ENCODE measurements around the gene ASB8.
A peak's percentile ranks its signal among the peaks of the same experiment; 100 is the strongest.
"Not testable (repeated sequence)": the region's sequence is repeated elsewhere in the genome, so short reads cannot be mapped to it uniquely, and the experiment has no call there.

Gene ASB8

GRCh38 chr12:48182631-48183030 is 25.3 kb upstream of the ASB8 start:
- DNase-seq, result no peak

GRCh38 chr12:48180857-48181495 is 23.7 kb upstream of the ASB8 start:
- DNase-seq, result no peak

DNA sequence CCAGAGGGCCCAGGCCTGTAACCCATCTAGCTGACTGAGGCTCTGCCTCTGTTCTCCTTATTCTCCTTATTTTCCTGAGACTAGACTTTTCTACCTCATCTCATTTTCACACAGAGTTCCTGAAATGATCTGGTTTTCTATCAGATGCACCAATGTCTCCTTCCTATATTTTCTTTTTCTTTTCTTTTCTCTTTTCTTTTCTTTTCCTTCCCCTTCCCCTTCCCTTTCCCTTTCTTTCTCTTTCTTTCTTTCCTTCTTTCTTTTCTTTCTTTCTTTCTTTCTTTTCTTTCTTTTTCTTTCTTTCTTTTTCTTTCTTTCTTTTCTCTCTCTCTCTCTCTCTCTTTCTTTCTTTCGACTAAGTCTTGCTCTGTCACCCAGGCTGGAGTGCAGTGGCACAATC is 23.1 kb upstream of the ASB8 start:
- DNase-seq, result no peak

- no peak for DNase-seq
Measured at GRCh38 chr12:48179466-48179865, 22.2 kb upstream of the ASB8 start.

DNA sequence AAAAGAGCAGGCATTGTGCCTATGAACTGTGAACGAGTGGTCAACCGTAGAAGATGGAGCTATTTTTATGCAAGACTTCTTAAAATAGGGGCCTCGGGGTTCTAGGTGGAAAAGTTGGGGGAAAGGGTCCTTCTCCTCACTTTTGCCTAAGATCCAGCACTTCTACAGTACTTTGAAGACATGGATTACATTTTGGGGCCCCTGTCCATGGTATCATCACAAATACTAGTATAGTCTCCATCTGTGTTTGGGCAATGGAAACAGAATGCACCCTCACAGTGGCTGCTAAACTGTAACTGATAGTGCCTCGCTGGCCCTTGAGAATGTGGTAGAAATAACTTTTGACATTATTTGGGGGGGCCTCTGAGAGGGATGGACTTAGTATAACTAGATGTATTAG is 20.7 kb upstream of the ASB8 start:
- DNase-seq, result no peak

DNA sequence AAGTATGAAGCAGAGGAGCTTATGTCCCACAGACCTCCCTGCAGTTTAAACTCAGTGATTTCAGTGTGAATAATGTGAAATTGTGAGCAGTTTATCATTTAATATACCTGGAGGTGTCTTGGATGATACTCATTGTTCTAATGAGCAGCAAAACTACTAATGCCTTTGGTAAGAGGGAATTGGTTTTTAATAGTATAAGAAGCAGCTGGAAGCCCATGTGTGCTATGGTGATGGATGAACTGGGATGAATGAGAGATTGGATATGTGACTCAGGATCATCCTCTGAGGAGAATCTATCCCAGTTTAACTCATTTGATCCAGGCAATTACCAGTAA is 19.1 kb upstream of the ASB8 start:
- no peak for DNase-seq

GRCh38 chr12:48175613-48176416 is 18.5 kb upstream of the ASB8 start:
- DNase-seq, result no peak

DNA sequence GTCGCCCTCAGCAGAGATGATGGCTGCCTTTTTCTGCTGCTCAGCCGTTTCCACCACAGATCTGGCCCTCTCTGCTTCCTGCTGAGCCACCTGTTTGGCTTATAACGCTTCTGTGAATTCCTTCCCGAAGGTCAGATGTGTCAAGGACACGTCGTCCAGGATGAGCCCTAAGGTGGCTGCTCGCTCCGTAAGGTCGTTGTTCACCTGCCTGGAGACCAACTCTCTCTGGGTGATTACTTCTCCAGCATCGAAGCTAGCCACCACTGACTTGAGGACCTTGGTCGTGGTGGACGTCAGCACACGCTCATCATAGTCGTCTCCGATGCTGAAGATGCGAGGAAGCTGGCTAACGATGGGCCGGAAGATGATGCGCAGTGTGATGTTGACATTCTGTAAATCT is 11.7 kb upstream of the ASB8 start:
- no peak for DNase-seq

GRCh38 chr12:48165089-48165981 is 8.0 kb upstream of the ASB8 start:
- DNase-seq, result peak in 1 of 2 experiments; percentile 31

DNA sequence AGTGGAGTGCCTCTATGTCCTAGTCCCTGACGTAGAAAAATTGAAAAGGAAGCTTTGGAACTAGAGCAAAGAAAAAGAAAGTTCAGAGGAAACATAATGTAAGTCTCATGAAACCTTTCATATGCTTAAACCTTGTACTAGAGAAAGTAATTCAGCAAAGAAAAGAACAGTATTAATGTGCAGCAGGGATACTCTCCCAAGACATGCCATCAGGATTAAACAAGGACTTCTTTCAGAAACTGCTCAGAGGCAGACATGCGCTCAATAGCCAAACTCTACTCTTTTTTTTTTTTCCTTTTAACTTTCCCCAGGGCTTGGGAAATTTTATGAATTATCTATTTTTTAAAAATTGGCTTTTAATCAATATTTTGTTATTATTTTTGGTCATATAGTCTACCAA is 7.1 kb upstream of the ASB8 start:
- no peak for DNase-seq

GRCh38 chr12:48163150-48163747 is 5.9 kb upstream of the ASB8 start:
- no peak for DNase-seq

DNA sequence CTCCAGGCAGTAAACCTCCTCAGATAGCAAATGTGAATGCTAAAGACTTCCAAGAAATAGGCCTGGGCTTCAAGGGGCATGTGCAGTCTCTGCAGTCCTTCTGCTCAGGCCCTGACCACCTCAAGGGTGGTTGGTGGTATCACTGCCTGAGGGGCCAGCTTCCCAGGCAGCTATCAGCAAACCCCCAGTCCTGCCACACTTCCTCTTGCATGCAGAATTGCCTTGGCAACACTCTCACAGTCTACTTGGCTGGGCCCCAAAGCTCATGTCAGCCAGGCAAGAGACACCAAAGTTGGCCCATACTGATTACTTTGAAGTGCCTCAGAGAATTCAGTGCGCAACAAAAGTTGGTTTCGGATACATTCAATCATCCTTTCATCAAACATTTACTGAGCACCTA is 3.5 kb upstream of the ASB8 start:
- DNase-seq, result no peak

DNA sequence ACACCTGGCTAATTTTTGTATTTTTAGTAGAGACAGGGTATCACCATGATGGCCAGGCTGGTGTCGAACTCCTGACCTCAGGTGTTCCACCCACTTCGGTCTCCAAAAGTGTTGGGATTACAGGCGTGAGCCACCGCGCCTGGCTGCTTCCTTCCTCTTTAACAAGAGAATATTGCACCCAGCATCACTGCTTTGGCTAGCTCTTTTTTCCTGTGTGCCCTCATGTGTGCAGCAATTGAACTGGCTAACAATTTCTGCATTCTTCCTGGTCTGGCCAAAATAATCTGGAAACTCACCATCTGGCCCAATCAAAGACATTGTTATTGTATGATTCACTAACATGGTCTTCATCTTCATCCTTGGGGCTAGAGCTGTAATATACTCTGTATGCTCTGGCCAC is 2.7 kb upstream of the ASB8 start:
- no peak for DNase-seq

DNA sequence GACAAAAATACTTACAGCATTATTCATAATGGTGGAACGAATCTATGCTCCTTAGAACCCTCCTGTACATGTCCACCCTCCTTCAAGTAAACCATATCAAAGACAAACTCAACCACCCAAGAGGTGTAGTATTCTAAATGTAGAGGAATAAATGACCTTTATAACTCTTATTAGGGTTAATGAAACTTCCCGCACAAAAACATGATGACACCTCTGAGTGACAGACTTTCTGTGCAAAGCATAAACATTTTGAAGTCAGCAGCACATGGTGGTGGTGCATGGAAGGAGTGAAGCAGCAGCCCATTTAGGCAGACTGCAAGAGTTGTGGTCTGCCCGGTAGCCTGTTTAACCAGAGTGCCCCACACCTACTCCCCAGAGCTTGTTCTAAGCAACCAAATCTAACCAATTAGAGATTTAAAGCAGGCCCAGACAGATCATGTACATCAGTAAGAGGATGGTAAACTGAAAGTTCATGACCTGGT is 615 bp upstream of the ASB8 start:
- DNase-seq, result no peak

- no peak for DNase-seq
Measured at GRCh38 chr12:48156652-48157017, 680 bp downstream of the ASB8 start.

- not testable (repeated sequence) for DNase-seq
Measured at GRCh38 chr12:48155786-48156185, 1.5 kb downstream of the ASB8 start.

DNA sequence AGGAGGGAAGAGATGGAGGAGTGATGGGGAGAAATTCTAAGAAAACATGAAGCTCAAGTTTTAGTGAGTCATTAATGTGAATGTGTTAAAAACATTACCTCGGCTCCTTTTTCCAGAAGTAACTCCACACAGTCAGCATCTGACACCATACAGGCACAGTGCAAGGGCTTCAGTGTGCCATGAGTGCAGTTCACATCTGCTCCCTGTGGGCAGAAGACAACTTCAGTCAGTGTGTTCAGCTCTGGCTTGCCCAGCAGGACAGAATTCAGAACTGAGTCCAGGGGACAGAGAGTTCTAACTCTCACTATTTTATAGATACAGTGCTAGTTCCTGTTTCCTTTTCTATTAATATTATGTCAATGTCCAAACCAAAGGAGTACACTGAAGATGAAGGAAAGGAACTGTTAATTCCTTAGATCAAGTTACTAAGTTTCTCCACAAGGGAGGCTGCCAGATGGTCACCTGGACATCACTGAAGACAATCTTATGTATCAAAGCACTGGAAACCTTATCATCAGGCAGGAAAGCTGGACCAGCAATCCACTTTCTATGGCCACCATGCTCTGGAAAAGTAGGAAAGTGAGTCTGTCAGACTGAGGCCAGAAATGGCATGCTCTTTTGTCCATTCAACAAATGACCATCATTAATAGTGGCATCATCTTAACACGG is 6.1 kb downstream of the ASB8 start:
- DNase-seq, result no peak

- DNase-seq, result no peak
Measured at GRCh38 chr12:48145981-48146380, 11.3 kb downstream of the ASB8 start.

- DNase-seq, result no peak
Measured at GRCh38 chr12:48143898-48144297, 13.4 kb downstream of the ASB8 start.

- no peak for DNase-seq
Measured at GRCh38 chr12:48142818-48143674, 14.3 kb downstream of the ASB8 start.

GRCh38 chr12:48135027-48135426 is 22.3 kb downstream of the ASB8 start:
- DNase-seq, result no peak

- DNase-seq, result no peak
Measured at GRCh38 chr12:48132826-48133225, 24.5 kb downstream of the ASB8 start.

Measured in NCI-H187 (cell line).